ENCODE measurements around the gene PODNL1.

PODNL1 gene

GRCh38 chr19:13951799-13952153 is 13.6 kb upstream of the PODNL1 start:
- peaks cover 2 to 28% of the 10 kb centered on the region in 2 experiments; a peak in 2 of 3 replicates for H3K36me3 ChIP-seq (ENCODE audit: control insufficient read depth in 2 of 2, insufficient read depth in 1 of 2, low read length in 2 of 2)
- ChIA-PET CTCF (interaction anchor here (0.6 to 1.0 kb wide), 3 partner anchors 71 to 163 kb away, joined by 3 read pairs; no protein-coding TSS in a partner anchor), POLR2A (interaction anchor here (0.6 to 1.8 kb wide), 4 partner anchors 10 to 520 kb away, joined by 3 to 6 read pairs (median 4); no protein-coding TSS in a partner anchor)
- no peak overlapping the region for H3K27ac ChIP-seq (ENCODE audit: extremely low read depth, low read depth, low read length)
- TF ChIP-seq ZNF544 (tag by site-specific recombination; IDR thresholded peaks at IDR 0.05) = no peak
- TF ChIP-seq SP7 (tag by site-specific recombination; IDR thresholded peaks at IDR 0.05) = no peak
- no peak for TF ChIP-seq SCRT1 (tag by site-specific recombination; IDR thresholded peaks at IDR 0.05; ENCODE audit: borderline replicate concordance)
- peak; percentile 99 for TF ChIP-seq ZBTB20 (tag by site-specific recombination; IDR thresholded peaks at IDR 0.05)
- TF ChIP-seq ZBTB6 (tag by site-specific recombination; IDR thresholded peaks at IDR 0.05) = no peak
- 0 out of 2 replicates have a peak, but pooled peaks have one; percentile 15 for TF ChIP-seq SCRT2 (tag by site-specific recombination; IDR thresholded peaks at IDR 0.05)
- TF ChIP-seq KLF16 (tag by site-specific recombination; IDR thresholded peaks at IDR 0.05) = 0 out of 2 replicates have a peak, but pooled peaks have one; percentile 13
- no peak for TF ChIP-seq SP3 (tag by site-specific recombination; IDR thresholded peaks at IDR 0.05)
- peak; percentile 97 for TF ChIP-seq ZNF335 (tag by site-specific recombination; conservative IDR thresholded peaks at IDR 0.05)
- no peak for TF ChIP-seq ZNF48 (tag by site-specific recombination; IDR thresholded peaks at IDR 0.05)
- TF ChIP-seq ATF2 (tag by site-specific recombination; IDR thresholded peaks at IDR 0.05; ENCODE audit: low read depth) = peak; percentile 45; the same call in 1 of the 2 replicates
- TF ChIP-seq ZNF433 (tag by site-specific recombination; IDR thresholded peaks at IDR 0.05; ENCODE audit: low read depth) = no peak
- TF ChIP-seq HIC1 (tag by site-specific recombination; IDR thresholded peaks at IDR 0.05) = peak; percentile 74; the same call in 1 of the 2 replicates
- no peak for TF ChIP-seq ZNF184 (tag by site-specific recombination; IDR thresholded peaks at IDR 0.05)
- no peak for TF ChIP-seq BCL6B (tag by site-specific recombination; IDR thresholded peaks at IDR 0.05)
- peak; percentile 95 for TF ChIP-seq ZBTB17 (tag by site-specific recombination; IDR thresholded peaks at IDR 0.05)
- no peak for TF ChIP-seq ZSCAN23 (tag by site-specific recombination; IDR thresholded peaks at IDR 0.05)
- no peak for TF ChIP-seq ZNF341 (tag by site-specific recombination; IDR thresholded peaks at IDR 0.05; ENCODE audit: low read depth)
- H3K9me3 ChIP-seq (ENCODE audit: control insufficient read depth, insufficient read depth, low read depth, low read length) = no peaks in the 10 kb centered on the region
- no peaks in the 10 kb centered on the region for H3K4me1 ChIP-seq (ENCODE audit: control insufficient read depth, insufficient read depth, low read length)
- peak overlapping the region; percentile 37 for H3K4me3 ChIP-seq (ENCODE audit: low read depth, low read length)

GRCh38 chr19:13951043-13951442 is 12.8 kb upstream of the PODNL1 start:
- Histone ChIP-seq H3K9me3 (ENCODE audit: control insufficient read depth, insufficient read depth, low read depth, low read length) (no peaks in the 10 kb centered on the region), H3K27ac (ENCODE audit: extremely low read depth, low read depth, low read length) (no peak overlapping the region), H3K4me1 (ENCODE audit: control insufficient read depth, insufficient read depth, low read length) (no peaks in the 10 kb centered on the region), H3K36me3 (ENCODE audit: control insufficient read depth in 2 of 2, insufficient read depth in 1 of 2, low read length in 2 of 2) (peaks cover 0 to 20% of the 10 kb centered on the region in 2 experiments; a peak in 1 of 3 replicates), H3K4me3 (ENCODE audit: low read depth, low read length) (no peak overlapping the region)
- ChIA-PET POLR2A (interaction anchor here (0.7 kb wide), 1 partner anchor 225 kb away, joined by 5 read pairs; no protein-coding TSS in a partner anchor), CTCF (interaction anchor here (0.7 to 0.9 kb wide), 2 partner anchors 98 to 121 kb away, joined by 3 to 4 read pairs; no protein-coding TSS in a partner anchor)
- TF ChIP-seq ZNF521 (tag by site-specific recombination; IDR thresholded peaks at IDR 0.05) (no peak), KLF16 (tag by site-specific recombination; IDR thresholded peaks at IDR 0.05) (no peak), ZNF23 (tag by site-specific recombination; IDR thresholded peaks at IDR 0.05; ENCODE audit: borderline replicate concordance) (no peak), ZNF121 (tag by site-specific recombination; IDR thresholded peaks at IDR 0.05) (peak; percentile 58; the same call in 1 of the 2 replicates), ZNF391 (tag by site-specific recombination; IDR thresholded peaks at IDR 0.05; ENCODE audit: borderline replicate concordance, low read depth) (no peak), SP2 (tag by site-specific recombination; IDR thresholded peaks at IDR 0.05) (no peak)

Data from HEK293 (cell line).